Transverse colon (tissue), 4 donors: ENCODE results near the gene PAQR5.

Experiments
- EP300 ChIP-seq: sonication (generic); formaldehyde crosslinking; IDR thresholded peaks from one replicate; pipeline ENCODE4 v1.6.1; 2017; ENCODE audit warnings: antibody characterized with exemption, low read depth
- POLR2A ChIP-seq: fragments of 450-650 bp; IDR thresholded peaks from one replicate; pipeline ENCODE4 v1.6.1; 2016; ENCODE audit warnings: antibody characterized with exemption, mild to moderate bottlenecking, moderate library complexity
- POLR2AphosphoS5 ChIP-seq, 3 donors: sonication (generic); formaldehyde crosslinking; IDR thresholded peaks; one replicate each; pipeline ENCODE4 v1.6.1; 2016; ENCODE audit warnings: antibody characterized with exemption in 3 of 3
- TF ChIP-seq, protein P1 (sequence below), 5 experiments: fragments of 200-600 bp in 3 of 5; fragments of 450-650 bp in 2 of 5; sonication (generic) in 3 of 5; IDR thresholded peaks; 1 replicate in 2 of 5; 2 replicates in 3 of 5; pipeline ENCODE4 v1.5.1; 2016 to 2017; ENCODE audit warnings: antibody characterized with exemption in 5 of 5, inconsistent platforms in 3 of 5, mild to moderate bottlenecking in 2 of 5, moderate library complexity in 1 of 5

- TF ChIP-seq, protein P1, sequence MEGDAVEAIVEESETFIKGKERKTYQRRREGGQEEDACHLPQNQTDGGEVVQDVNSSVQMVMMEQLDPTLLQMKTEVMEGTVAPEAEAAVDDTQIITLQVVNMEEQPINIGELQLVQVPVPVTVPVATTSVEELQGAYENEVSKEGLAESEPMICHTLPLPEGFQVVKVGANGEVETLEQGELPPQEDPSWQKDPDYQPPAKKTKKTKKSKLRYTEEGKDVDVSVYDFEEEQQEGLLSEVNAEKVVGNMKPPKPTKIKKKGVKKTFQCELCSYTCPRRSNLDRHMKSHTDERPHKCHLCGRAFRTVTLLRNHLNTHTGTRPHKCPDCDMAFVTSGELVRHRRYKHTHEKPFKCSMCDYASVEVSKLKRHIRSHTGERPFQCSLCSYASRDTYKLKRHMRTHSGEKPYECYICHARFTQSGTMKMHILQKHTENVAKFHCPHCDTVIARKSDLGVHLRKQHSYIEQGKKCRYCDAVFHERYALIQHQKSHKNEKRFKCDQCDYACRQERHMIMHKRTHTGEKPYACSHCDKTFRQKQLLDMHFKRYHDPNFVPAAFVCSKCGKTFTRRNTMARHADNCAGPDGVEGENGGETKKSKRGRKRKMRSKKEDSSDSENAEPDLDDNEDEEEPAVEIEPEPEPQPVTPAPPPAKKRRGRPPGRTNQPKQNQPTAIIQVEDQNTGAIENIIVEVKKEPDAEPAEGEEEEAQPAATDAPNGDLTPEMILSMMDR (IDR thresholded peaks at IDR 0.05): no peak
- no peak for TF ChIP-seq EP300
- no peak for TF ChIP-seq POLR2AphosphoS5 (IDR thresholded peaks at IDR 0.05)
- no peak for TF ChIP-seq POLR2A
These were observed 138.2 kb downstream of the PAQR5 start for GRCh38 chr15:69436951-69437350.
